ENCODE measurements around the gene ZFP3.
"Not testable (repeated sequence)": the region's sequence is repeated elsewhere in the genome, so short reads cannot be mapped to it uniquely, and the experiment has no call there.

The ZFP3 gene

GRCh38 chr17:5135131-5135712, 57.0 kb downstream of the ZFP3 start:
- DNase-seq (ENCODE audit: extremely low spot score, insufficient read length, low read depth); FAIRE-seq: not testable (repeated sequence)

- no peak for DNase-seq (ENCODE audit: extremely low spot score, insufficient read length, low read depth)
- no peak for FAIRE-seq
These were observed 57.7 kb downstream of the ZFP3 start for GRCh38 chr17:5135726-5136579.

DNA sequence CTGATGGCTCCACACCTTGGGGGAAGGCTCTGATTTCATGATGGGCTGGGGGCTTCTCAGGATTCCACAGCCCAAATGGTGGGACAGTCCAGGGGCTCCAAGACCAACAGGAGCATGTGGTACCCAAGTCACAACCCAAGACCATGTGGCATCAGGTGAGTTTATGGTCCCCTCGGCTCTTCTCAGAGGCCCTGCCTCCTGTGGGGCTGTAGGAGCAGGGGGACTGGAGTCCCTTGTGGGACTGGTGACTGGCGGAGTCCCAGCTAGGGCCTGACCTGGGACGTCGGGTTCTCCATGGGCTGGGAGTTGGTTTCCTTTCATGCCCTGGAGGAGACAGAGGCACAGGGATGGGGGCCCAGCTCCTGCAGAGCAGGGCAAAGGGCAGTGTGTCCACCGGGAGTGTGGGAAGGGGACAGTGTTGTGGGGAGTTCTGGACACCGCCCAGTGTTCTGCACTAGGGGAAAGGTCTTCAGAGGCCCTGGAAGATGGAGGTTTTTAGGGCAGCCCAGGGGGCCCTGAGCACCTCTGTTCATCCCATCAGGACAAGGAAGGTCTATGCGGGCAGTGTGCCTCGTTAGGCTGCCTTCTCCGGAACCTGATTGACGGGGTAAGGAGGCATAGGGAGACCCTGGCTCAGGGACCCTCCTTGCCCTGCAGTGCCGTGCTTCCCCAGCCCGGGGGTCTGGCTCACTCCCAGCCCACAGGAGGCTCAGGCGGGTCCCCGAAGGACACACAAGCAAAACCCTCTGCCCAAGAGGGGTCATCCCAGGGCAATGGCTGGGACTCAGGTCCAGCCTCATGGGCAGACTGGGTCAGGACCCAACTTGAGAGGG, 58.5 kb downstream of the ZFP3 start:
- not testable (repeated sequence) for FAIRE-seq; DNase-seq (ENCODE audit: extremely low spot score, insufficient read length, low read depth)

DNA sequence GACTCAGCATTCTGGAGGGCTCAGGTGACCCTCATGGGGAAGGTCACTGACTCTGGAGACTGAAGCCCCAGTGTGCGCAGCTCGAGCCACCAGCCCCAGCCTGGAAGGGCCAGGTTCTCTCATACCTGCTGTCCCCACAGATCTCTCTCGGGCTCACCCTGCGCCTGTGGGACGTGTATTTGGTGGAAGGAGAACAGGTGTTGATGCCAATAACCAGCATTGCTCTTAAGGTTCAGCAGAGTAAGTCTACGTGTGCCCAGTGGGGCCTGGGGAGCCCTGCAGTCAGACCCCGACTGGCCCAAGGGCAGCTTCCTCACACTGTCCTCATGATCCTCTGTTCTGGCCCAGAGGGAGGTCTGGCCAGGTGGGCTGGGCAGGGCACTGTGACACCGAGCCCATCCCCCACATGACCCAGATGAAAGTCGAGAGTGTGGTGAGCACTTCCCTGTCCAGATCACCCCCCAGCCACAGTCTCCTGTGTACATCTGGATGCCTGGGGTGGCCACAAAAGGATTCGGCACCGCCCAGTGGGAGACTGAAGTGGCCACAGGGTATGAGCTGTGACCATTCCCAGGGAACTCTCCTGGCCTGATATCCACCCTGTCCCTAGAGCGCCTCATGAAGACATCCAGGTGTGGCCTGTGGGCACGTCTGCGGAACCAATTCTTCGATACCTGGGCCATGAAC, 59.4 kb downstream of the ZFP3 start:
- DNase-seq (ENCODE audit: extremely low spot score, insufficient read length, low read depth); FAIRE-seq: not testable (repeated sequence)

DNA sequence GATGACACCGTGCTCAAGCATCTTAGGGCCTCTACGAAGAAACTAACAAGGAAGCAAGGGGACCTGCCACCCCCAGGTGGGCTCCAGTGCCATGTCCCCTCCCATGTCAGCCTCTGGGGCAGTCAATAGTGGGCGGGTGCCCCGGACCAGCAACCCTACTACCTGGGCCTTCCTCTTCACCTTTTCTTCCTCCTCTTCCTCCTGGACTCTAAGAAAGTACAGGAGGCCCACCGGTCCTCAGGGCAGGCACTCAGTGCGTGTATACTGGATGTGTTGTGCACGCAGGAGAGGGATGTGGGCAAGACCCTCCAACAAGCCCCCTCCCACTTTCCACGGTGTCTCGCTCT, 59.9 kb downstream of the ZFP3 start:
- FAIRE-seq; DNase-seq (ENCODE audit: extremely low spot score, insufficient read length, low read depth): not testable (repeated sequence)

DNA sequence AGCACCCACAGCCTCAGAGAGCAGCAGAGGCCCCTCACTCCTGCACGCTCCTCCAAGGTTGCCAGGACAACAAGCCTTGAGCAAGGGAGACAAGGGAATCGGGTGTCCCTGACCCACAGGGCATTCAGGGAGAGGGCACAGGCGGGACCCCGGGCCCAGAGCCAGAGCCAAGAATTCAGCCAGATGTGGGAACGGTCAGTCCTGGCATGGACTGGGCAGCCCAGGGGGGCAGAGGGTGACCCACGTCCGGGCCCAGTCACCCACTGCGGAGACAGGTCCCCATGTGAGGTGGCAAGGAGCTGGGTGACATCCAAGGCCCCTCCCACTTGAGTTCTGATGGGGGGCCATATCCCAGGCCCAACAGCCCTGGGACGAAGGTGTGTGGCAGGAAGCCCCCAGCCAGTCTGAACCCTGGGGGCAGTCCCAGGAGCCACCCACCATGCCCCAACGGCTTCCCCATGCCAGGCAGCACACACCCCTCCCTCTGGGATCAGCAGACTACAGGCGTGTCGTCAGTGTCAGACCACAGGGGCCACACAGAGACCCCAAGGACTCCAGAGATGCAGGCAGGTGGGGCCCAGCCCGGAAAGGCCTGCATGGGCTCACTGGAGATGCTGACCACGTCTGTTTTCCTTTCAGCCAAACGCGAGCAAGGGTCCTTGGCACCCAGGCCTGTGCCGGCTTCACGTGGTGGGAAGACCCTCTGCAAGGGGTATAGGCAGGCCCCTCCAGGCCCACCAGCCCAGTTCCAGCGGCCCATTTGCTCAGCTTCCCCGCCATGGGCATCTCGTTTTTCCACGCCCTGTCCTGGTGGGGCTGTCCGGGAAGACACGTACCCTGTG, 60.6 kb downstream of the ZFP3 start:
- FAIRE-seq: no peak
- no peak for DNase-seq (ENCODE audit: extremely low spot score, insufficient read length, low read depth)

GRCh38 chr17:5139458-5139732, 61.1 kb downstream of the ZFP3 start:
- no peak for DNase-seq (ENCODE audit: extremely low spot score, insufficient read length, low read depth)
- no peak for FAIRE-seq

DNA sequence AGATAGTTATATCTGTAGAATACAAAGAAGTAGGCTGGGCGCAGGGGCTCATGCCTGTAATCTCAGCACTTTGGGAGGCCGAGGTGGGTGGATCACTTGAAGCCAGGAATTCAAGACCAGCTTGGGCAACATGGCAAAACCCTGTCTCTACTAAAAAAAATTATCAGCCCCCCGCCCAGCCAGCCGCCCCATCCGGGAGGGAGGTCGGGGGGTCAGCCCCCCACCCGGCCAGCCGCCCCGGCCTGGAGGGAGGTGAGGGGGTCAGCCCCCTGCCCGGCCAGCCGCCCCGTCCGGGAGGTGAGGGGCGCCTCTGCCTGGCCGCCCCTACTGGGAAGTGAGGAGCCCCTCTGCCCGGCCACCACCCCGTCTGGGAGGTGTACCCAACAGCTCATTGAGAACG, 64.6 kb downstream of the ZFP3 start:
- not testable (repeated sequence) for FAIRE-seq

More for the DNA sequence above, 64.6 kb downstream of the ZFP3 start:
- DNase-seq (ENCODE audit: extremely low spot score, insufficient read length, low read depth): not testable (repeated sequence)
